GM10248 (cell line): ENCODE data around the gene YTHDC2.

Experiments used
- CTCF ChIA-PET: fragments of 300-600 bp; sonication (Branson Sonifier 250); formaldehyde crosslinking; extraction: SDS; loops from one replicate; lab custom pipeline; 2021; ENCODE audit warnings: antibody characterized with exemption; lab: Yijun Ruan, JAX
- POLR2A ChIA-PET: fragments of 350-650 bp; sonication (Branson Sonifier 250); formaldehyde crosslinking; extraction: SDS; loops from one replicate; lab custom pipeline; 2020; ENCODE audit warnings: antibody characterized with exemption; lab: Yijun Ruan, JAX
- DNase-seq: peaks from one replicate; pipeline ENCODE4 v3.0.0; 2012; ENCODE audit errors: extremely low spot score
- CTCF ChIP-seq: IDR thresholded peaks from 2 replicates; pipeline ENCODE4 v1.5.1; 2012; ENCODE audit warnings: mild to moderate bottlenecking, low read depth; ENCODE audit errors: extremely low read depth, missing control alignments, control extremely low read depth

Gene YTHDC2

GRCh38 chr5:113608113-113608596, 94.7 kb downstream of the YTHDC2 start:
- CTCF ChIA-PET: interaction anchor here (0.8 to 8.3 kb wide), 12 partner anchors 10 to 1056 kb away, joined by 3 to 84 read pairs (median 4); no protein-coding TSS in a partner anchor
- POLR2A ChIA-PET: no interaction called here
- DNase-seq: no peak
- TF ChIP-seq CTCF: no peak

GRCh38 chr5:113612060-113612496, 98.6 kb downstream of the YTHDC2 start:
- ChIA-PET POLR2A (no interaction called here), CTCF (interaction anchor here (0.6 to 4.4 kb wide), 31 partner anchors 9 to 1456 kb away, joined by 3 to 55 read pairs (median 4); no protein-coding TSS in a partner anchor)
- peak; percentile 57 for TF ChIP-seq CTCF
- DNase-seq: peak; percentile 48

GRCh38 chr5:113614191-113614590, 100.7 kb downstream of the YTHDC2 start:
- no peak for DNase-seq
- TF ChIP-seq CTCF: no peak
- ChIA-PET POLR2A (no interaction called here), CTCF (interaction anchor here (1.5 to 4.4 kb wide), 5 partner anchors 8 to 844 kb away, joined by 4 to 55 read pairs (median 13); no protein-coding TSS in a partner anchor)

- POLR2A ChIA-PET: no interaction called here
- CTCF ChIA-PET: interaction anchor here (0.9 to 1.5 kb wide), 3 partner anchors 10 to 48 kb away, joined by 3 to 6 read pairs (median 5); no protein-coding TSS in a partner anchor
- DNase-seq: no peak
- TF ChIP-seq CTCF: no peak
Observed at GRCh38 chr5:113615708-113616107, 102.2 kb downstream of the YTHDC2 start.

- ChIA-PET POLR2A (no interaction called here), CTCF (interaction anchor here (2.1 to 3.2 kb wide), 2 partner anchors 11 to 833 kb away, joined by 5 to 11 read pairs; no protein-coding TSS in a partner anchor)
- TF ChIP-seq CTCF: no peak
- no peak for DNase-seq
Observed at GRCh38 chr5:113617191-113617796, 103.8 kb downstream of the YTHDC2 start.

GRCh38 chr5:113632996-113633395, 119.5 kb downstream of the YTHDC2 start:
- DNase-seq: no peak
- TF ChIP-seq CTCF: no peak
- ChIA-PET POLR2A (no interaction called here), CTCF (no interaction called here)
